LNCAP (cell line): Measurements from ENCODE around the gene SLC9B1.

Experiments used
- CTCF ChIP-seq: fragments of 450-650 bp; IDR thresholded peaks from 2 replicates; pipeline ENCODE4 v1.5.1; 2017; ENCODE audit warnings: mild to moderate bottlenecking

The SLC9B1 gene

GRCh38 chr4:102935716-102936115, 83.8 kb downstream of the SLC9B1 start:
- no peak for TF ChIP-seq CTCF

- no peak for TF ChIP-seq CTCF
Observed at GRCh38 chr4:102918859-102919258, 100.6 kb downstream of the SLC9B1 start.

GRCh38 chr4:102901804-102902203, 117.7 kb downstream of the SLC9B1 start:
- no peak for TF ChIP-seq CTCF

- TF ChIP-seq CTCF, result no peak
Observed at GRCh38 chr4:102883278-102883677, 136.2 kb downstream of the SLC9B1 start.

GRCh38 chr4:102881343-102881742, 138.2 kb downstream of the SLC9B1 start:
- TF ChIP-seq CTCF, result no peak

GRCh38 chr4:102878901-102879300, 140.6 kb downstream of the SLC9B1 start:
- no peak for TF ChIP-seq CTCF

- TF ChIP-seq CTCF, result no peak
Observed at GRCh38 chr4:102871772-102872171, 147.7 kb downstream of the SLC9B1 start.

- no peak for TF ChIP-seq CTCF
Observed at GRCh38 chr4:102869569-102870197, 149.8 kb downstream of the SLC9B1 start.
